Jurkat, Clone E6-1 (cell line): ENCODE measurements around the gene PDE1A.

Experiments used
- DNase-seq: peaks from one replicate; pipeline ENCODE4 v3.0.0-alpha.2; 2011; ENCODE audit warnings: low read depth, low spot score
- H3K4me3 ChIP-seq: 2 replicates; pipeline ENCODE4 v1.5.1; 2011; ENCODE audit warnings: mild to moderate bottlenecking, low read length, control low read depth, moderate library complexity

Gene PDE1A

GRCh38 chr2:182173944-182174622 is 252.8 kb downstream of the PDE1A start:
- no peak for DNase-seq

GRCh38 chr2:182170341-182170740 is 256.5 kb downstream of the PDE1A start:
- DNase-seq, result no peak
- no peak overlapping the region for H3K4me3 ChIP-seq

More at GRCh38 chr2:182173944-182174622, 252.8 kb downstream of the PDE1A start:
- no peak overlapping the region for H3K4me3 ChIP-seq

- no peak for DNase-seq
Observed at GRCh38 chr2:182167882-182168281, 259.0 kb downstream of the PDE1A start.

GRCh38 chr2:182166841-182167240 is 260.0 kb downstream of the PDE1A start:
- no peak overlapping the region for H3K4me3 ChIP-seq
- no peak for DNase-seq

More at GRCh38 chr2:182167882-182168281, 259.0 kb downstream of the PDE1A start:
- H3K4me3 ChIP-seq, result no peak overlapping the region

GRCh38 chr2:182166406-182166805 is 260.4 kb downstream of the PDE1A start:
- no peak overlapping the region for H3K4me3 ChIP-seq
- no peak for DNase-seq

- DNase-seq, result no peak
- H3K4me3 ChIP-seq, result no peak overlapping the region
Observed at GRCh38 chr2:182165202-182165601, 261.6 kb downstream of the PDE1A start.

GRCh38 chr2:182164686-182165085 is 262.1 kb downstream of the PDE1A start:
- no peak for DNase-seq

GRCh38 chr2:182163878-182164277 is 263.0 kb downstream of the PDE1A start:
- no peak for DNase-seq

More at GRCh38 chr2:182164686-182165085, 262.1 kb downstream of the PDE1A start:
- no peak overlapping the region for H3K4me3 ChIP-seq

GRCh38 chr2:182148344-182148743 is 278.5 kb downstream of the PDE1A start:
- DNase-seq, result no peak
- no peak overlapping the region for H3K4me3 ChIP-seq

More at GRCh38 chr2:182163878-182164277, 263.0 kb downstream of the PDE1A start:
- no peak overlapping the region for H3K4me3 ChIP-seq

- DNase-seq, result no peak
- no peak overlapping the region for H3K4me3 ChIP-seq
Observed at GRCh38 chr2:182144776-182145165, 282.1 kb downstream of the PDE1A start.

- H3K4me3 ChIP-seq, result no peak overlapping the region
- no peak for DNase-seq
Observed at GRCh38 chr2:182144041-182144775, 282.6 kb downstream of the PDE1A start.

- no peak overlapping the region for H3K4me3 ChIP-seq
- DNase-seq, result no peak
Observed at GRCh38 chr2:182142062-182142461, 284.8 kb downstream of the PDE1A start.

GRCh38 chr2:182134201-182134600 is 292.6 kb downstream of the PDE1A start:
- DNase-seq, result no peak

GRCh38 chr2:182133195-182133891 is 293.5 kb downstream of the PDE1A start:
- DNase-seq, result no peak
- no peak overlapping the region for H3K4me3 ChIP-seq

More at GRCh38 chr2:182134201-182134600, 292.6 kb downstream of the PDE1A start:
- no peak overlapping the region for H3K4me3 ChIP-seq

GRCh38 chr2:182132605-182133004 is 294.2 kb downstream of the PDE1A start:
- no peak overlapping the region for H3K4me3 ChIP-seq
- DNase-seq, result no peak

GRCh38 chr2:182128821-182129707 is 297.8 kb downstream of the PDE1A start:
- no peak for DNase-seq
- no peak overlapping the region for H3K4me3 ChIP-seq

- no peak overlapping the region for H3K4me3 ChIP-seq
- DNase-seq, result no peak
Observed at GRCh38 chr2:182117196-182117595, 309.6 kb downstream of the PDE1A start.

GRCh38 chr2:182116774-182117173 is 310.1 kb downstream of the PDE1A start:
- no peak overlapping the region for H3K4me3 ChIP-seq
- DNase-seq, result no peak

- H3K4me3 ChIP-seq, result no peak overlapping the region
- DNase-seq, result no peak
Observed at GRCh38 chr2:182115258-182115657, 311.6 kb downstream of the PDE1A start.
